HG03060 (cell line): ENCODE measurements around the gene GDAP2.
A peak's percentile ranks its signal among the peaks of the same experiment; 100 is the strongest.
"Not testable (repeated sequence)": the region's sequence is repeated elsewhere in the genome, so short reads cannot be mapped to it uniquely, and the experiment has no call there.

Experiments
- ATAC-seq: cut with Tn5 transposase; IDR thresholded peaks from one replicate; pipeline ENCODE4 v1.9.1; 2021; ENCODE audit warnings: low read depth, moderate number of reproducible peaks; ENCODE audit not compliant: unreplicated experiment

GDAP2 gene

DNA sequence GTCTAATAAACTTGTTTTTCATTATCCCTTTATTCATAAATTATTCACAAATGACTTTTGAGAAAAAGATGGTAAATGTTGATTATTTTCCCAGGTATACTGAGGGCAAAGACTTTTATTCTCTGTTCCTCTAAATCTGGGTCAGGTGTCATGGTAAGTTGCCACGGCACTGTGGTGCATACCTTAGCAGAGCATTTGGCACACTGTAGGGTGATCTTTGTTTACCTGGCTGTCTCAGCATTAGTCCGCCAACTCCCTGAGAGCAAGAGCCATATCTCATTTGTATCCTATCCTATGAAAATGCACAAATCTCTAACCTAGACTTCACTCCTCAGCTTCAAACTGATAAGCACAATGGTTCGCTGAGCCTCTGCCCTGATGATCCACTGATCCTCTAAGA is 24.9 kb downstream of the GDAP2 start:
- no peak for ATAC-seq

DNA sequence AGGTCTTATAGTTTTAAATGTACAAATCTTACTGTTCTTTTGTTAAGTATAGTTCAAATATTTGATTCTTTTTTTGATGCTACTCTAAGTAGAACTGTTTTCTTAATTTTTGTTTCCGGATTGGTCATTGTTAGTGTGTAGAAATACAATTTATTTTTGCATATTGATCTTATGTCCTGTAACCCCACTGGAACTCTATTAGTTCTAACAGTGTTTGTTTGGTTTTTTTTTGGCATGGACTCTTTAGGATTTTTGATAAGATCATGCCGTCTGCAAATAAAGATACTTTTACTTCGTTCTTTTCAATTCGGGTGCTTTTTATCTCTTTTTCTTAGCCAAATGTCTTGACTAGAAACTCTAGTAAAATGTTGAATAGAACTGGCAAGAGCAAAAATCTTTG is 26.5 kb downstream of the GDAP2 start:
- ATAC-seq, result no peak

DNA sequence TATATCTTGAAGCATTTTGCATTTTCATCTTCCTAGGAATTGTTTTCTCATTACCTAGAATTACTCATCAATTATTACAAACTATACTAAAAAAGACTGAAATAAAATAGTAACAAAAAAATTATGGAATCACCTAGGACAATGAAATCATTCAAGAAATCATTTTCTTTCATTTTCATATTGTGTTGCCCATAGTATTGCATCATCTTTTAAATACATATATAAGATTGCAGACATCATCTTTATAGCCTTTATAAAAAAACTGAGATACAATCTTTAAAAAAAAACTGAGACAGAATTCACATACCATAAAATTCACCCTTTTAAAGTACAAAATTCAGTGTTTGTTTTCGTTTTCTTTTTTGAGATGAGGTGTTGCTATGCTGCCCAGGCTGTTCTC is 29.6 kb downstream of the GDAP2 start:
- no peak for ATAC-seq

DNA sequence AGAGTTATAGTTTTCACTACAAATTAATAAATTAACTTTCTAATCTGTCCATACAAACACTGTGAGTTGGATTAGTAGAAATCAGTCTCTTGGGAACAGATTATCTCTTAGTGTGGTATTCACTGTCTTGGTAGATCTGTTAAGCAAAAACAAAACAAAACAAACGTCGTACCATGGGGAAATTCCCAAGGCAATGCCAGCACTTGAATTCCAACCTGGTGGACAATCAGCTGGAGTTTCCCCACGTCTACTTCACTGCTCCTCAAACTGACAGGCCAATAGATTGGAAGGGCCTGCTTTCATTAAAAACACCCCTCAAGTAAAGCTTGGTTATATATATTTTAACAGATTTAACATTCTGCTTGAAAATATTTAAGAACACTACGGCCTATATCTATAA is 31.9 kb downstream of the GDAP2 start:
- no peak for ATAC-seq

DNA sequence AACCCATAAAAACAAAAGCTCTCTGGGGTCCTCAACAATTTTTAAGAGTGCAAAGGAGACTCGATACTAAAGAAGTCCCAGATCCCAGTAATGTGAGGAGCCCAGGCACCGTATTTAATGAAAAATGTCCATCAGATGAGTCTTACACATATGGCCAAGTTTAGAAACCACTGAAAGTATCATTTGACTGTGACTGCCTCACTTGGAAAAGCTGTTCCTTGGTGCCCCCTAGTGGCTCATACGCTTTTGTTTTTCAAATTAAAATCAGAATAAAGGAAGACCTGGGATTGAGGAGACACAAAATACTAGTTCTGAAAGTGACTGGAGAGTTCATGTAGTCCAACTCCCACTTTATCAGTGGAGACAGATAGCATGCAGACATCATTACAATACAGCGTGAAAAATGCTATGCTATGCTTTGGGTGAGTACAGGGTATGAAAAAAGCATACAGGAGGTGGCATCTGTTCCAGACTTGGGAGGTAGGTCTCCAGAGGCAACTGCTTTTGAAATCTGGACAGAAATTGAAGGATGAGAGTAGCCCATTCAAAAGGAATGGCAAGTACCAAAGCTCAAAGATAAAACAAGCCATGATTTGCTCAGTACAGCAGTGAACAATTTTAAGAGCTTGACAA is 33.8 kb downstream of the GDAP2 start:
- peak; percentile 78 for ATAC-seq

DNA sequence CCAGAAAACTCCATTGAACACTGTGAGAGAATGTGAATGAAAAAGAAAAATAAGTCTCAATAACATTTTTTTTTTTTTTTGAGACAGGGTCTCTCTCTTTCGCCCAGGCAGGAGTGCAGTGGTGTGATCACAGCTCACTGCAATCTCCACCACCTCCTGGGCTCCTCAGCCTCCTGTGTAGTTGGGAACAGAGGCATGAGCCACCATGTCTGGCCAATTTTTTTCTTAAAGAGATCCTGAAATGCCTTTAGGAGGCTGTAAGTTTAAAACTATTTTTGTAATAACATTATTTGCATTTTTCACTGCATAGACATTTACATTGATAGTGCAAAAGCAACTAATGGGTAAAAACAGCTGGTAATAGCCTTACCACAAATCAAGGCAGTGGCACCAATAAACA is 35.3 kb downstream of the GDAP2 start:
- ATAC-seq, result no peak

DNA sequence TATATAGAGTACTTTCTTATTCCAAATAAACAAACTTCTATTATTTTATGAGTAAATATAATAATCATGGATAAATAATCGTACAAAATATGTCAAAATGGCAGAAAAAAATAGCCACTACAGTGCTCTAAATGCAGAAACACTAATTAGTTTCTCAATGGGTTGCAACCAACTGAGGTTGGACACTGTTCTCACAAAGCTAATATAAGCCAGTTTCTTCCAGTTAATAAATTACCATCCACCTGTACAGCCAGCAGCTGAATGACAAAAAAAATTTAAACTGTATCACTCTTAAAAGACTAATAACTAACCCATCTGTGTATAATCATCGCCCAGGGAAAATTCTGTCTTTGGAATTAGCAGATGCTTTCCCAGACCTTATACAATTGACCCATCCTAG is 36.9 kb downstream of the GDAP2 start:
- no peak for ATAC-seq

DNA sequence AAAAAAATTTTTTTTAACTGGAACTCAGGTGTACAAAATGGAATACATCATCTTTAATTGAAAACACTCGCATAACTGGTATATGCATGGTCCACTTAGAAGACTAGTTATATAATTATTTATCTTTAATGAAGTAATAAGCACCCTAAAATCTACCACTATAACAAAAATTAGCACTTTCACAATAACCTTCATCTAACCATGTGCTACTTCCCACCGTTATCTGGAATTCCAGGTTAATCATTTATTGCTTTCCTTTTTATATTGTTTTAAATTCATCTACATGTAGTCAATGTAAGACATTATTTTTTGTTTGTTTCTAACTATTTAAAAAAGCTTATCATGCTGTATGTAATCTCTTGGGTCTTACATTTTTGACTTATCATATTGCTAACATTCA is 39.0 kb downstream of the GDAP2 start:
- ATAC-seq, result no peak

DNA sequence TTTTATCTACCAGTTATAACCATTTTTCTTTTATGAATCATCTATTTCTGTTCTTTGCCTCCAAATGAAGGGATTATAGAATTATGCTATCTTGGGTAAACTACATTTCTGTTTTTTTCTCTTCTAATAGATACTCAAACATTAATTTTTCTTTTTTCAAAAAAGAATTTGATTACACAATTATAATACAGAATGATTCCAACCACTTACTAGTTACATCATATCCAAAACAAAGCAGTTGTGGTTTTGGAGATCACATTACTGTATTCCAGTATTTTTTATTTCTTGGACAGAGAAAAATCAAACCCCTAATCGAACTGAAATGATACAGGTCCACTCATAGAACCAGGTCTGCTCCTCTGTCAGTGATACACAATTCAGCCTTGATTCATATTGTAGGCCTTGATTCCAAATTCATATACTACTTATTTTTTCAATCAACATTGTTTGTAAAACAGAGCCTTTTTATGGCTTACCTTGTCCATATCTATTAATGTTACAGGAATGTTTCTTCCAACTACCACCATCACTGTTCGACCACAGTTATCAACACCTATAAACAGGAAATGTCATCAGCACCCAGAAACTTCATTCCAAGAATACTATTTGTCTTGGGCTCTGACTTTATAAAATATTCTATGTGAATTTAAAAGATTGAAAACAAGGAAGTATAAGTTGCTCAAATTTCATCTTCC is 43.2 kb downstream of the GDAP2 start:
- ATAC-seq, result no peak

DNA sequence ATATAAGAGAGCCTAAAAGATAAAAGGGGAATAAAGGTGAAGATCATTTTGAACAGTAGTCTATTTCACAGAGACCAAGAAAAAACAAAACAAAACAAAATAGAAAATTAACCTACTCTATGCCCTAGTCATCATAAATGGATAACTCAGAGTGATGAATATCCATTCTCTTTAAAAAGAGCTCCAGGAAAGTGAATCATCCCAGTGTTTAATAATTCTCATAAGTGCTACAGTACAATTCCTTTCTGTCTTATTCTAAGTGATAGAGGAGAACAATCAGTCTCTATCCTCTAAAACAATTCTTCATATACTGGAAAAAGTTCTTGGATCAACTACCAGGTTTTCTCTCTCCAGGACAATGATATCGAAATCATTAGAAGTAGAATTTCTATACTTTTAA is 45.8 kb downstream of the GDAP2 start:
- no peak for ATAC-seq

DNA sequence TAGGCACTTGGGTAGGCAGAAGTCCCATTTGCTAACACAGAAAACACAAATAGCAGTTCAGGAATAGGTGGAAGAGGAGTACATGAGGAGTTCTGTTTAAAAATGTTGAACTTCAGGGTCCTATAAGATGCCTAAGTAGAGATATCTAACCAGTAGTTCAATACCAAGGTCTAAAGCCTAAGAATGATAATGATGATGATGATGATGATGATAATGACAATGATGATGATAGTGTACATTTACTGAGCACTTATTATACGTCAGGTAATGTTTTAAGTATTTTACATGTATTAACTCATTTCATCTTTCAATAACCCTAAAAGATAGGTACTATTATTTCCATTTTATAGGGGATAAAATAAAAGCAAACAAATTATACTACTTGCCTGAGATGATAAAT is 50.1 kb downstream of the GDAP2 start:
- ATAC-seq, result no peak

DNA sequence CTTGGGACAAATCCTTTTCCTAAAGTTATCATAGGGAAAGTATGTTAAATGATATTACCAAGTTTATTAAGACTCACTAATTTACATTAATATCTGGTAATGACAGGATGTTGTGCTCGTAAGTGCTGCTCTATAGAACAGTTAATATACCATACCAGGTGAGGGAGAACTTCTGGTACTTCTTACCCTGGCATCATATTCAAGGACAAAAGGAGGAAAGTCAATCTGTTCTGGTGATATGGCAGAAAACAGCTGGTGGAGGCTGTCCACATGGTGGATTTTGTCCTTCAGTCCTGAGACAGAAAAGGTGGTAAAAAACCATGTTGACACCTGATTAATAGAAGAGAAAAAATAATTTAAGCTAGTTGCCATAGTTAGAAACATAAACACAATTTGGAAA is 51.6 kb downstream of the GDAP2 start:
- no peak for ATAC-seq

DNA sequence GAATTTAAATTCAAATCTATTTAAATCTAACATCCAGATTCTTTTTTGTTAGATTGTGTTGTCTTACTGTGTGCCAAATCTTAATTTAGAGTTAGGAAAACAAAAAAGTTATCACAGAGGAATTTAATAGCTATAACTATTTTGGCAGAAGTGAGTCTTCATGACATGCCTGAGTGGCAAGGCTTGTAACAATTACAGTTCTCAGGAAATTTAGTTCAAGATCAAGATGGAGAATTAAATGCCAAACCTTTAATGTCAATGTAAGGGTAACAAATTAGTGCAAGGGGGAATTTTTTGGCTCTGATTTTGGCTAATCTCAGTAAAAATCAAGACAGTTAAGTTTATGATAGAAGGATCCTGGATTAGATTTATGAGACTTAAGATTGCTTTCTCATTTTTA is 58.4 kb downstream of the GDAP2 start:
- no peak for ATAC-seq

DNA sequence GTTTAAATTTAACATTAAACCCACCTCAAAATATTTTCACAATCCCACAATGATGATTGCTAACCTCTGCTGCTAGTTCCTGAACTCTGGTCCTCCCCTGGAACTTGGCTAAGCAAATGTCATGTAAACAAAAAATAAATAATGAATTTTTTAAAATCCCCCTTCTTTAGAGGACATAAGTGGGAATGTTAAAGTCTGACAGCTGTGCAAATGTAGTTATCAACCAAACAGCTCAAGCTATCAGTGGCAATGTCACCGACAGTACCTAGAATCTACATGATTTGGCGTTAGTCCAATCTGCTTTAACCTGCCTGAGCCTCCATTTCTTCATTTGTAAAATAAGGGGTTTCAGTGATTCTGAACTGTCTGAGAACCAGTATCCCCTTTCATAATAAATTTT is 67.7 kb downstream of the GDAP2 start:
- no peak for ATAC-seq

DNA sequence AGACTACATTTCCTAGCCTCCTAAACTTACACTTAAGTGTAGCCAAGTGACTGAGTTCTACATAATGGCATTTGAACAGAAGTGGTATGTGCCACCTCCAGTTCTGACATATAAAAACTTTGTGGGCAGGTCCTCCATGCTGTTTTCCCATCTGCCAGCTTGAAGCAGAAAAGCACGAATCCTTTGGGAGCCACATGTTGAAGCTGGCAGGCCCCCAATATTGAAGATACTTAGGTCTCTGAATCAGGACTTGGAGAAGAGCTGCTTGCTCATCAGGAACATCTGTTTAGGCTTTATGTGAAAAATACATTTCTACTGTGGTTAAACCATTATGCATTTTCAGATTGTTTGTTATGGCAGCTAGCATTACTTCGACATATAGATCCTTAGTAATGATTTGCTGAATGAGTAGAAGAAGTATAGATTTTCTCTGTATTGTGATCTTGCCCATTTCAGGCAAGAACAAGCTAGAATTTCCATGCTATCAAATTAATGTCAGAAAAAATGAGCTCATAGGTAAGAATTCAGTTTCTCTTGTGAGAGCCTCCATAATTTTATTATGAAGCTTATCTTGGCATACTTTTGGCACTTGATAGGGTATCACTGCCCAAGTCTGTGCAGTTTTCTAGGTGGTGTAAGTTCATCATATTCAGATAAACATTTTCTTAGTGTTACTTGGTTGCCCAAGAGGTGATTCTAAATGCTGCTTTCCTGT is 68.4 kb downstream of the GDAP2 start:
- no peak for ATAC-seq

DNA sequence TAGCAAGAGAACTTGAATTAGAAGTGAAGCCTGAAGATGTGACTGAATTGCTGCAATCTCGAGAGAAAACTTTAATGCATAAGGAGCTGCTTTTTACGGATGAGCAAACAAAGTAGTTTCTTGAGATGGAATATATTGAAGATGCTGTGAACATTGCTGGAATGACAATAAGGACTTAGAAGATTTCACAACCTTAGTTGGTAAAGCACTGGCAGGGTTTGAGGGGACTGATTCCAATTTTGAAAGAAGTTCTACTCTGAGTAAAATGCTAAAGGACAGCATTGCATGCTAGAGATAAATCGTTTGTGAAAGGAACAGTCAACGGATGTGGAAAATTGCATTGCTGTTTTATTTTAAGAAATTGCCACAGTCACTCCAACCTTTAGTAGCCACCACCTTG is 69.5 kb downstream of the GDAP2 start:
- ATAC-seq, result no peak

DNA sequence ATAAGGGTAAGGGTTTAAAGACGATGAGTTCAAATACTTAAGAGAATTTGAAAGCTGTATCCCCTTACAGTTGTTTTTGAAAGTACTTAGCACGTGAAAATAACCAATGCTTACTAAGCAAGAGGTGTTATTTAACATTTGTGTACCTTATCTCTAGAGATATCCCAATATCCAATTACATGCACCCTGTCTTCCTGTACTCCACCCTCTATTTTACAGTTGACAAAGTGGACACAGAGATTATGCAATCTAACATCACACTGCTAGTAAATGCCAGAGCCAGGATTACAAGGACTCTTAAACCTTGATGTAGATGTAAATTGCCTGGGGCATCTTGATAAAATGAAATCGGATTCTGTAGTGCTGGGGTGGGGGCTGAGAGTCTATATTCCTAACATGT is 72.0 kb downstream of the GDAP2 start:
- ATAC-seq, result no peak

DNA sequence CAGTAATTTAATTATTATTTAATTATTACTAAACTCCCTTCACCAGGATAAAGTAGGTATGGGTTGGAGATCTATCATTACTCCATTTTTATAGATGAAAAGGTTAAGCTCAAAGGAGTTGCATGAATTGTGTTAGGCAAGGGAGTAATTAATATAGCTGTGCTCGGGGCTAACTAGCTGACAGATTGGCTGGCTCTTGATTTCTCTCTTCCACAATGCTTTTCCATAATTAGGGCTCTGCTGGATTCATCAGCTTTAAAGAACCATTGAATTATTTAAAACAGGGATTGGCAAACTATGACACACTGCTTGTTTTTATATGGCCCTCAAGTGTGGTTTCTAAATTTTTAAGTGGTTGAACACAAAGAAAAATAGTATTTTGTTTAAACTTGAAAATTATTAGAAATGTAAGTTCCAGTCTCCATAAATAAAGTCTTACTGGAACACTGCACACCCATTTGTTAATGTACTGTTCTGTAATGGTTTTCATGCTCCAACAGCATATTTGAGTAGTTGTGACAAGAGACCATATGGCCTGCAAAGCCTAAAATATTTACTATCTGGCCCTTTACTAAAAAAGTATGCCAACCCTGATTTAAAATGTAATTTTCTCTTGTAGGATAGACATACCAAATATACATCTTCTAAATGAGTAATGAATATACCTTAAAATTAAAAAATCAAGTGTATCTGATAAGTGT is 76.4 kb downstream of the GDAP2 start:
- ATAC-seq, result no peak

DNA sequence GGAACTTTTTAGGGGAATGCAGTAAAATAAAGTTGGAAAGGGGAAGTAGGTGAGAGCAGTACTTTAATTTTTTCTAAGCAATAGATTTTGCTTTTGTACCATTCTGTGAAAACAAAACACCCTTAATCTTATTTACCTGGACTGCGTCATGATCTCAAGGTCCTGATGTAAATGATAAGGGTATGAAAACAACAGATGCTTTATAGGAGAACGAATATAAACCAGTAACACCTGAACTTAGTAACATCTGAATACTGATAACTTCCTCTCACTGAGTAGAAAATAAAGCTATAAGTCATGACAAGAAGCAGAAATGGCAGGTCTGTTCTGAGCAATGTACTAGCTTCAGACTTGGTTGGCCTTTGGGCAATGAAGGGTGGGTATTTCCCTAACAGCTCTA is 77.7 kb downstream of the GDAP2 start:
- no peak for ATAC-seq

DNA sequence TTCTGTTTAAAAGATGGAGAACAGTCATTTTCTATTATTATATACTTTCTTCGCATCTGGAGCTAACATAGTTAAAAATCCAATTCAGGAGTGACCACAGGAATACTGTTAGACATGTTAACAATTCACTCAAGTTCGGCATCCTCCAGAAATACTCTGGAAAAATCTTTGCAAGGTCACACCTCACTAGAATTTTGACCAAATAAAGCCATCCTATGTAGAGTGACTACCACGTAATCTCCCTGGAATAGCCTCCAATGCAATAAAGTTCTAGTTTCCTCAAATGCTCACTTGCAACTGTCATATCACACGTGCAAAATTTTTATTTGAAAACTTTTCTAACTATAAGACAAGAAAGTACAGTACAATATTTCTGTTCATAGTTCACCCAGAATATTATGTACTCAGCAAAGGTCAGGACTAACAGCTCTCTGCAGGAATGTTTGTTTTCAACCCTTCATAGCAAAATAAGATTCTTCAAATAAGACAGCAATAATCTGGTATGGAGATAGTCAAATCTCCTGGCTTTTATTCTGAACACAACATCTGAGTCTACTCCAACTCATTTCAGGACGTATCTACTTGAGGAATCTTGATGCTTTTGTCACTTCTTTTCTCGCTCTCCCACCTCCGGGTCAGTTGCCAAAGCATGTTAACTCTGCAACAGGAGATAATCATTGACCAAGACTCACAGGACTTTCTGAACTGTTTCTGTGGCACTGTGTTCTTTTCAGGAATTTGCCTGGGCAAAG is 82.6 kb downstream of the GDAP2 start:
- no peak for ATAC-seq

DNA sequence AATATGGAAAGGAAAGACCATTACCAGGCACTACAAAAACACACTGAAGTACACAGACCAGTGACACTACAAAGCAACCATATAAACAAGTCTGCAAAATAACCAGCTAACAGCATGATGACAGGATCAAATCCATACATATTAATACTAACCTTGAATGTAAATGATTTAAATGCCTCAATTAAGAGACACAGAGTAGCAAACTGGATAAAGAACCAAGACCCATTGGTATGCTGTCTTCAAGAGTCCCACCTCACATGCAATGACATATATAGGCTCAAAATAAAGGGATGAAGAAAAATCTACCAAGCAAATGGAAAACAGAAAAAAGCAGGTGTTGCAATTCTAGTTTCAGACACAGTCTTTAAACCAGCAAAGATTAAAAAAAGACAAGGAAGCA is 84.9 kb downstream of the GDAP2 start:
- ATAC-seq, result not testable (repeated sequence)
